Brain microvascular endothelial cell (primary cell): ENCODE data around the gene TOMM20.

Experiments
- DNase-seq: peaks from one replicate; pipeline ENCODE4 v3.0.0-alpha.2; 2020
- H3K27ac ChIP-seq: fragments of 250-450 bp; sonication (Bioruptor Pico); 2 replicates; pipeline ENCODE4 v1.5.1; 2020; ENCODE audit warnings: mild to moderate bottlenecking, moderate library complexity
- H3K27me3 ChIP-seq: fragments of 250-450 bp; sonication (Bioruptor Pico); replicated peaks from 2 replicates; pipeline ENCODE4 v1.5.1; 2020; ENCODE audit warnings: mild to moderate bottlenecking
- H3K36me3 ChIP-seq: fragments of 250-450 bp; sonication (Bioruptor Pico); replicated peaks from 2 replicates; pipeline ENCODE4 v1.5.1; 2020; ENCODE audit warnings: mild to moderate bottlenecking
- H3K4me3 ChIP-seq: 2 replicates; pipeline ENCODE4 v1.5.1; 2011; ENCODE audit warnings: low read depth, mild to moderate bottlenecking, control low read depth, low read length, moderate library complexity
- in situ Hi-C: cut with HindIII; loops from 2 replicates; pipeline ENCODE4 v1.10.0; 2017; ENCODE audit warnings: low sequenced_read_pairs, low pct_ligation_motif_present
- TF ChIP-seq, protein P1 (sequence below): IDR thresholded peaks from 2 replicates; pipeline ENCODE4 v1.5.1; 2011; ENCODE audit warnings: low read depth, mild to moderate bottlenecking, moderate library complexity, low read length, control low read depth, inconsistent platforms; ENCODE audit errors: missing control alignments

The TOMM20 gene

DNA sequence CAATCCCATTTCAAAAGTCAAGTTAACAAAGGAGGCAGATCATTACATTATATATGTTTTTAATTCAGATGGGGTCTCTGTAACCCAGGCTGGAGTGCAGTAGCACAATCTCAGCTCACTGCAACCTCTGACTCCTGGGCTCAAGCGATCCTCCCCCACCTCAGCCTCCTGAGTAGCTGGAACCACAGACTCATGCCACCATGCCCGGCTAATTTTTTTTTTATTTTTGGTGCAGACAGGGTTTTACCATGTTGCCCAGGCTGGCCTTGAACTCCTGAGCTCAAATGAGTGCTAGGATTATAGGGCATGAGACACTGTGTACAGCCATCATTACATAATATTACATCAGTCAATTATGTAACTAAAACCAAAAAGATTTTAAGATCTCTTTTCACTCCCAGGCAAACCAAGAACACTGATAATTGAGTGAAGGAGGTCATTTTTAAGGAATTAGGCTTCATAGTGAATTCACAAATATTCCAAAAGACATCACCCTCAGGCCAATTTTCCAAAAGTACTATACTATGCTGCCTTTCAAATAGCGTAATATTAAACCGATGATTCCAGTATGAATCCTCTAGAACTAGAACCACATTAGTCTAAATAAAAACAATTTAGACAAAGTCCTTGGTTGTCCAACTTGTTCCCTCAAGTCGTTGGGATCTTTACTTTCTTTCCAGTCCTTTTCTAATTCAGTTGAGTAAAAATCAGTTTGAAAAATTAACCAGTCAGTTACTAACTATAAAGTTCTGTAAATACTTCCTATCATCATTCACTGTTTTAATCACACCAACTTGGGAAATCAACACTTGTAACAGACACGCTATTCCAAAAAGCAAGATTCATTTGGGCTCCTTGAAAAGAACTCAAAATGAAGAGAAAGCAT is 16.1 kb downstream of the TOMM20 start:
- Histone ChIP-seq H3K27me3 (no peaks in the 10 kb centered on the region), H3K36me3 (peaks cover 68% of the 10 kb centered on the region), H3K27ac (no peak overlapping the region), H3K4me3 (no peak overlapping the region)
- TF ChIP-seq, protein P1, sequence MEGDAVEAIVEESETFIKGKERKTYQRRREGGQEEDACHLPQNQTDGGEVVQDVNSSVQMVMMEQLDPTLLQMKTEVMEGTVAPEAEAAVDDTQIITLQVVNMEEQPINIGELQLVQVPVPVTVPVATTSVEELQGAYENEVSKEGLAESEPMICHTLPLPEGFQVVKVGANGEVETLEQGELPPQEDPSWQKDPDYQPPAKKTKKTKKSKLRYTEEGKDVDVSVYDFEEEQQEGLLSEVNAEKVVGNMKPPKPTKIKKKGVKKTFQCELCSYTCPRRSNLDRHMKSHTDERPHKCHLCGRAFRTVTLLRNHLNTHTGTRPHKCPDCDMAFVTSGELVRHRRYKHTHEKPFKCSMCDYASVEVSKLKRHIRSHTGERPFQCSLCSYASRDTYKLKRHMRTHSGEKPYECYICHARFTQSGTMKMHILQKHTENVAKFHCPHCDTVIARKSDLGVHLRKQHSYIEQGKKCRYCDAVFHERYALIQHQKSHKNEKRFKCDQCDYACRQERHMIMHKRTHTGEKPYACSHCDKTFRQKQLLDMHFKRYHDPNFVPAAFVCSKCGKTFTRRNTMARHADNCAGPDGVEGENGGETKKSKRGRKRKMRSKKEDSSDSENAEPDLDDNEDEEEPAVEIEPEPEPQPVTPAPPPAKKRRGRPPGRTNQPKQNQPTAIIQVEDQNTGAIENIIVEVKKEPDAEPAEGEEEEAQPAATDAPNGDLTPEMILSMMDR = no peak
- in situ Hi-C loops = no loop called here
- no peak for DNase-seq

DNA sequence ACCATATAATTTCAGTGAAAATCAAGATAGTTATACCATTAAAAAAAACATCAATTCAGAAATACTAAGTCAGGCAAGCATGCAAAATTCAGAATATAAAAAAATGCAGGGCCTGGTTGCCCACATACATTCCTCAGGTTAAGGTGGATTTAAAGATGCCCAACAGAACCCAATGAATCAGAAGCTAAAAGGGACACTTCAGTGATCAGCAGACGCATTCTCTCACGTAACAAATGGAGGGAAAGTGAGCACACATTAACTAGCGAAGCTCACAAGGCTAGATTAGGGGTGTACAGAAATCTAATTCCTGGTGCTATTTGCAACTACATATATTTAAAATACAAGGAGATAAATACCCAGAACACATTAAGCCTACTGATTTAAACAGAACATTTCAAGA is 17.5 kb downstream of the TOMM20 start:
- TF ChIP-seq, protein P1 = no peak
- peaks cover 63% of the 10 kb centered on the region for H3K36me3 ChIP-seq

GRCh38 chr1:235108876-235109275 is 19.8 kb downstream of the TOMM20 start:
- TF ChIP-seq, protein P1 = no peak
- DNase-seq = no peak
- in situ Hi-C loops = no loop called here
- H3K27me3 ChIP-seq = no peaks in the 10 kb centered on the region
- H3K27ac ChIP-seq = no peak overlapping the region
- H3K36me3 ChIP-seq = peaks cover 47% of the 10 kb centered on the region
- no peak overlapping the region for H3K4me3 ChIP-seq

More for the DNA sequence above, 17.5 kb downstream of the TOMM20 start:
- H3K27ac ChIP-seq = no peak overlapping the region
- in situ Hi-C loops = no loop called here
- no peak for DNase-seq
- no peak overlapping the region for H3K4me3 ChIP-seq
- H3K27me3 ChIP-seq = no peaks in the 10 kb centered on the region

- no peaks in the 10 kb centered on the region for H3K27me3 ChIP-seq
- TF ChIP-seq, protein P1 = no peak
- H3K36me3 ChIP-seq = peaks cover 42% of the 10 kb centered on the region
- no peak overlapping the region for H3K27ac ChIP-seq
- DNase-seq = no peak
- H3K4me3 ChIP-seq = no peak overlapping the region
- in situ Hi-C loops = no loop called here
Measured at GRCh38 chr1:235108185-235108593, 20.4 kb downstream of the TOMM20 start.

DNA sequence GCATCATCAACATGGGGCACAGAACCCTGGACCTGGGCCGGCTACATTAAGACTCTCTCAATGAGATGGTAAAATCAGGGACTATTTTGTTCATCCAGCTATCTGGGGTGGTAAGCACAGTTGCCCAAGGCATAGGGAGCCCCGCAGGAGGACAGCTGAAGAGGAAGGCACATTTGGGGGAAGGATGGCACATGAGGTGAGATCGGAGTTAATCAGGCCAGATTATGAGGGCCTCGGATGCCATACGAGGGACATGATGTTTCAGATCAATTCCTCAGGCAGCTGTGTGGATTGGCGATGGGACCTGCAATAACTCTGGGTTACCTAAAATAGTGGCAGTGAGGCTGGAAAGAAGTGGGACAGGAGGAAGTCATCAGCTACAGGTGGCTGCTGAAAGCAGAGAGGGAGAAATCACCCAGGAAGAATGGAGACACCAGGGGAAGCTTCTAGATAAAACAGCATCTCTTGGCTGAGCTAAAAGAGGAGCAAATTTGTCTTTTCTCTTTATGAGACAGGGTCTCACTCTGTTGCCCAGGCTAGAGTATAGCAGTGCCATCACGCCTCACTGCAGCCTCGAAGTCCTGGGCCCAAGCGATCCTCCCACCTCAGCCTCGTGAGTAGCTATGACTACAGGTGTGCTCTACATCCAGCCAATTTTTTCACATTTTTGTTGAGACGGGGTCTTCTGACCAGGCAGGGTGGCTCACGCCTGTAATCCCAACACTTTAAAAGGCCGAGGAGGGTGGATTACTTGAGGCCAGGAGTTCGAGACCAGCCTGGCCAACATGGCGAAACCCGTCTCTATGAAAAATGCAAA is 21.1 kb downstream of the TOMM20 start:
- Histone ChIP-seq H3K36me3 (peaks cover 36% of the 10 kb centered on the region), H3K27ac (no peak overlapping the region), H3K27me3 (no peaks in the 10 kb centered on the region), H3K4me3 (no peak overlapping the region)
- no peak for DNase-seq
- TF ChIP-seq, protein P1 = no peak
- in situ Hi-C loops = no loop called here
